SU-DHL-6 (cell line): Measurements from ENCODE around the gene INTS11.

Experiments used
- H2AFZ ChIP-seq: fragments of 200-600 bp; sonication (generic); 2 replicates; pipeline ENCODE4 v1.6.1; 2014; ENCODE audit warnings: low read depth, mild to moderate bottlenecking, moderate library complexity, mixed read lengths, antibody characterized with exemption, low read length; ENCODE audit not compliant: severe bottlenecking
- H3F3A ChIP-seq: fragments of 200-600 bp; shearing (Covaris generic); 2 replicates; pipeline ENCODE4 v1.6.0; 2016; ENCODE audit warnings: antibody characterized with exemption, mild to moderate bottlenecking; ENCODE audit not compliant: insufficient read depth
- H3K27ac ChIP-seq: fragments of 200-600 bp; sonication (generic); 2 replicates; pipeline ENCODE4 v1.5.1; 2016; ENCODE audit warnings: low read depth, mild to moderate bottlenecking, low read length, moderate library complexity, mixed read lengths
- H3K27me3 ChIP-seq: fragments of 200-600 bp; sonication (generic), shearing (Covaris generic); 2 replicates; pipeline ENCODE4 v1.6.0; 2014; ENCODE audit warnings: mild to moderate bottlenecking, low read length
- H3K36me3 ChIP-seq: fragments of 200-600 bp; sonication (generic); 2 replicates; pipeline ENCODE4 v1.6.1; 2014; ENCODE audit warnings: mild to moderate bottlenecking, low read length, mixed read lengths
- H3K4me2 ChIP-seq: fragments of 300-600, 200-600 bp; shearing (Covaris generic), sonication (generic); 2 replicates; pipeline ENCODE4 v1.6.0; 2014; ENCODE audit warnings: low read length, low read depth, mild to moderate bottlenecking; ENCODE audit not compliant: poor library complexity, severe bottlenecking
- H3K4me3 ChIP-seq: fragments of 200-600 bp; sonication (generic); 2 replicates; pipeline ENCODE4 v1.5.1; 2014; ENCODE audit warnings: antibody characterized with exemption, low read length, mild to moderate bottlenecking, mixed read lengths; ENCODE audit not compliant: insufficient read depth, poor library complexity, severe bottlenecking
- H3K79me2 ChIP-seq: fragments of 200-600 bp; sonication (generic); 2 replicates; pipeline ENCODE4 v1.6.1; 2014; ENCODE audit warnings: mild to moderate bottlenecking, low read length, moderate library complexity; ENCODE audit not compliant: insufficient read depth
- H3K9ac ChIP-seq: fragments of 200-600 bp; sonication (generic); 2 replicates; pipeline ENCODE4 v1.7.0; 2014; ENCODE audit warnings: mild to moderate bottlenecking, low read length
- H3K9me2 ChIP-seq: fragments of 200-600 bp; sonication (generic); replicated peaks from 2 replicates; pipeline ENCODE4 v1.6.1; 2014; ENCODE audit warnings: low read length; ENCODE audit not compliant: insufficient read depth
- H3K9me3 ChIP-seq: fragments of 200-600 bp; sonication (generic); 2 replicates; pipeline ENCODE4 v1.6.1; 2014; ENCODE audit warnings: low read length, mixed read lengths; ENCODE audit not compliant: insufficient read depth
- H4K20me1 ChIP-seq: fragments of 200-600 bp; sonication (generic); 2 replicates; pipeline ENCODE4 v1.6.1; 2014; ENCODE audit warnings: low read depth, mild to moderate bottlenecking, antibody characterized with exemption, low read length, moderate library complexity, mixed read lengths
- CTCF ChIP-seq: fragments of 200-600 bp; sonication (generic); IDR thresholded peaks from one replicate; pipeline ENCODE4 v1.5.1; 2017; ENCODE audit warnings: antibody characterized with exemption, mild to moderate bottlenecking, low read length, moderate library complexity; ENCODE audit not compliant: insufficient read depth, poor library complexity, severe bottlenecking
- EZH2phosphoT487 ChIP-seq: fragments of 200-600 bp; sonication (generic), shearing (Covaris generic); conservative IDR thresholded peaks from 2 replicates; pipeline ENCODE4 v1.6.1; 2018; ENCODE audit warnings: mild to moderate bottlenecking, antibody characterized with exemption, low read length, moderate library complexity, mixed read lengths

INTS11 gene

DNA sequence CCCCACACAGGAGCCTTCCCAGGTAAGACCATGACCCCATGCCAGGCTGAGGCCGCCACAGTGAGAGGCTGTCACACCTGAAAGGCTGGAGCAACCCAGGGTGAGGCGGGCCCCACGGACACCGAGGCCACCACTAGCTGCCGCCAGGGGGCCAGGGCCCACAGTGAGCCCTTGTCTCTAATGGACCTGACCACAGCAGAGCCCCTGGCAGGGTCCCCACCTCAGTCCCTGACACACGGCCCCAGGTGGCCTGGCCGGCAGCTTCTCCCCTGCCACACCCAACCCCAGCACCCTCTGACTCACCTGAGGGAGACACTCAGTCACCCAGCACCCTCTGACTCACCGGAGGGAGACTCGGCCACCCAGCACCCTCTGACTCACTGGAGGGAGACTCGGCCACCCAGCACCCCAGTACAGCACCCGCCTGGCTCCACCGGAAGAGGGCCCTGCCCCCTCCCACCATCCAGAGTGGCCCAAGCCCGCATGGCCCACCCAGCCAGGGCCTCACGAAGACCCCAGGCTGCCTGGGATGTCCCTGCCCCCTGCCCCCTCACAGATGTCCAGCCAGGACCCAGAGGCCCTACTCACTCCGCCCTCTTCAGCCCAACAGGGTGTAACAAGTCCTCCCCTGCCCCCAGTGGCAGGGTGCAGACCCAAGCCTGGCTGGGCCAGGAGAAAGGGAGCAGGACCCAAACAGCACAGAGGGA is 20.3 kb upstream of the INTS11 start:
- Histone ChIP-seq H2AFZ (no peak overlapping the region), H3K9me3 (no peaks in the 10 kb centered on the region), H3K27ac (no peak overlapping the region), H3K4me3 (no peak overlapping the region), H3F3A (no peaks in the 10 kb centered on the region), H3K9me2 (no peaks in the 10 kb centered on the region), H3K4me2 (no peak overlapping the region), H4K20me1 (no peaks in the 10 kb centered on the region), H3K9ac (no peak overlapping the region), H3K36me3 (no peaks in the 10 kb centered on the region), H3K27me3 (no peaks in the 10 kb centered on the region), H3K79me2 (peaks cover 6% of the 10 kb centered on the region; the same call in 1 of the 2 replicates)
- TF ChIP-seq EZH2phosphoT487 (no peak), CTCF (peak; percentile 35)

GRCh38 chr1:1343811-1344421 is 19.5 kb upstream of the INTS11 start:
- H3K27ac ChIP-seq, result no peak overlapping the region

GRCh38 chr1:1342584-1343115 is 18.2 kb upstream of the INTS11 start:
- Histone ChIP-seq H3F3A (no peaks in the 10 kb centered on the region), H2AFZ (no peak overlapping the region), H3K9me3 (no peaks in the 10 kb centered on the region), H3K36me3 (no peaks in the 10 kb centered on the region), H4K20me1 (no peaks in the 10 kb centered on the region), H3K9me2 (no peaks in the 10 kb centered on the region), H3K79me2 (peaks cover 6% of the 10 kb centered on the region; the same call in 1 of the 2 replicates), H3K27me3 (no peaks in the 10 kb centered on the region), H3K4me2 (no peak overlapping the region), H3K4me3 (no peak overlapping the region), H3K9ac (no peak overlapping the region), H3K27ac (no peak overlapping the region)
- TF ChIP-seq CTCF, result no peak
- no peak for TF ChIP-seq EZH2phosphoT487

More at GRCh38 chr1:1343811-1344421, 19.5 kb upstream of the INTS11 start:
- Histone ChIP-seq H3K4me3 (no peak overlapping the region), H3K79me2 (peaks cover 6% of the 10 kb centered on the region; the same call in 1 of the 2 replicates), H2AFZ (no peak overlapping the region), H3K27me3 (no peaks in the 10 kb centered on the region), H3K9me2 (no peaks in the 10 kb centered on the region), H3K36me3 (no peaks in the 10 kb centered on the region), H4K20me1 (no peaks in the 10 kb centered on the region), H3K9me3 (no peaks in the 10 kb centered on the region), H3K9ac (no peak overlapping the region), H3F3A (no peaks in the 10 kb centered on the region), H3K4me2 (no peak overlapping the region)
- TF ChIP-seq EZH2phosphoT487 (no peak), CTCF (no peak)
